Measurements from ENCODE around the gene BCAR1. TPM values are rescaled to one million over a fixed set of nuclear protein-coding genes. Genes with fewer than 3 reads are reported as not detected.
A peak's percentile ranks its signal among the peaks of the same experiment; 100 is the strongest.

The BCAR1 gene
- total and polyA plus RNA-seq, 8 donors, result 39.6 to 73.6 (median 52.8) TPM

- Histone ChIP-seq H3K36me3 (peaks cover 0 to 53% of the 10 kb centered on the region in 2 donors), H3K27me3 (peaks cover 0 to 8% of the 10 kb centered on the region in 2 donors), H3K9me3 (no peaks in the 10 kb centered on the region), H3K4me3 (no peak overlapping the region), H3K27ac (no peak overlapping the region), H3K4me1 (peaks cover 14 to 30% of the 10 kb centered on the region in 2 donors)
- ATAC-seq (no peak), DNase-seq (peak in 1 of 4 donors; percentile 34)
- intact Hi-C loops (cut with DNase I), result no loop called here
- TF ChIP-seq, protein P1, sequence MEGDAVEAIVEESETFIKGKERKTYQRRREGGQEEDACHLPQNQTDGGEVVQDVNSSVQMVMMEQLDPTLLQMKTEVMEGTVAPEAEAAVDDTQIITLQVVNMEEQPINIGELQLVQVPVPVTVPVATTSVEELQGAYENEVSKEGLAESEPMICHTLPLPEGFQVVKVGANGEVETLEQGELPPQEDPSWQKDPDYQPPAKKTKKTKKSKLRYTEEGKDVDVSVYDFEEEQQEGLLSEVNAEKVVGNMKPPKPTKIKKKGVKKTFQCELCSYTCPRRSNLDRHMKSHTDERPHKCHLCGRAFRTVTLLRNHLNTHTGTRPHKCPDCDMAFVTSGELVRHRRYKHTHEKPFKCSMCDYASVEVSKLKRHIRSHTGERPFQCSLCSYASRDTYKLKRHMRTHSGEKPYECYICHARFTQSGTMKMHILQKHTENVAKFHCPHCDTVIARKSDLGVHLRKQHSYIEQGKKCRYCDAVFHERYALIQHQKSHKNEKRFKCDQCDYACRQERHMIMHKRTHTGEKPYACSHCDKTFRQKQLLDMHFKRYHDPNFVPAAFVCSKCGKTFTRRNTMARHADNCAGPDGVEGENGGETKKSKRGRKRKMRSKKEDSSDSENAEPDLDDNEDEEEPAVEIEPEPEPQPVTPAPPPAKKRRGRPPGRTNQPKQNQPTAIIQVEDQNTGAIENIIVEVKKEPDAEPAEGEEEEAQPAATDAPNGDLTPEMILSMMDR (IDR thresholded peaks at IDR 0.05), result no peak
Measured at GRCh38 chr16:75235721-75236193, 15.7 kb downstream of the BCAR1 start.

DNA sequence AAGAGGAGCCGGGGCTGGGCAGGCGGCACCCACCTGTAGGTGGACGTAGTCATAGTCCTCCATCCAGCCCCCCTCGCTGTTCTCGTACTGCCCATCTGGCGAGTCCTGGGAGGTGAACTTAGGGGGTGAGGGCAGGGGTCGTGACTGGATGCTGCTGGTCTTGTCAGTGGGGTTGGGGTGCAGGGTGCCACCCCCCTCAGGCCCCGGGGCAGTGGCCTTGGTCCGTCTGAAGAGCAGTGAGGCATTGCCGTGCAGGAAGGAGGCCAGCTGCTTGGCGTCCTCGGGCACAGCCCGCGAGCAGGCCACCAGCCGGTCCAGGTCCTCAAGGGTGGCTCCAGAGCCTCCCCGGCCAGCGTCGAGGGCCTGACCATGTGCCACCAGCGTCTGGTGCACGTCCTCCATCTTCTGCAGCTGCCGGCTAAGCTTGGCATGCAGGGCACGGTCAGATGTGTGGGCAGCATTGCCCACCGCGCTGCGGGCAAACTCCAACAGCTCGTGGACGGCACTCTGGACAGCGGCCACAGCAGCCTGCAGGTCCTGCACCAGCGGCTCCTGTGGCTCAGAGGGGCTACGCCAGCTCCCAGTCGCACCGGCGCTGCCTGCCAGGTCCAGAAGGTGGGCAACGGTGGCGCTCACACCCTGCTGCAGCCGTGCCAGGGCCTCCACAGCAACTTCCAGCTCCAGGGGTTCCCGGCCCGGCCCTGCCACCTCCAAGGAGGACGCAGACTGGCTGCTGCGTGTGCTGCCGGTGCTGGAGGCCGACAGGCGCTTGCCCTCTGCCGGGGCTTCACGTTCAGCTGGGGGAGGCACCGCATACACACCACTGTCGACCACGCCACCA is 16.3 kb downstream of the BCAR1 start:
- H3K36me3 ChIP-seq, result peaks cover 0 to 55% of the 10 kb centered on the region in 2 donors
- TF ChIP-seq, protein P1 (IDR thresholded peaks at IDR 0.05), result no peak
- H3K4me3 ChIP-seq, result no peak overlapping the region
- DNase-seq, result peak in 1 of 4 donors; percentile 83
- peaks cover 14 to 30% of the 10 kb centered on the region in 2 donors for H3K4me1 ChIP-seq
- no peak for ATAC-seq
- peak overlapping the region in 1 of 2 donors; percentile 7 for H3K27ac ChIP-seq
- intact Hi-C loops (cut with DNase I), result loop anchor here in 1 of 2 donors (5.0 kb wide), 1 partner anchor 152 kb away; no protein-coding TSS in a partner anchor
- peaks cover 0 to 8% of the 10 kb centered on the region in 2 donors for H3K27me3 ChIP-seq
- no peaks in the 10 kb centered on the region for H3K9me3 ChIP-seq

DNA sequence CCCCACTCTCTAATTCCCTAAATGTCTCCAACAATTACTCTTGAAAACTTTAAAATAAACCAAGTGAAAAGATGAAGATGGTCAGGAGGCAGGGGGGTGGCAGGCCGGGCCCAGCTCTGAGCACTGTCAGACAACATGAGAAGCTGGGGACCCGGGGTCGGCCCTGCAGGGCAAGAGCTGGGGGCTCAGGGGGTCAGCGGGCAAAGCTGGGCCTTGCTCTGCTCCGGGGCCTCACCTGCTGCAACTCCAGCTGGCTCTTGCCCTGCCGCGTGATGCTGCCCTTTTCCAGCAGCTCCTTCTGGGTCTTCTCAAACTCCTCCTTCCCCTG is 17.8 kb downstream of the BCAR1 start:
- ATAC-seq (no peak), DNase-seq (no peak)
- peaks cover 0 to 70% of the 10 kb centered on the region in 2 donors for H3K36me3 ChIP-seq
- peaks cover 6 to 17% of the 10 kb centered on the region in 2 donors for H3K4me1 ChIP-seq
- no peaks in the 10 kb centered on the region for H3K9me3 ChIP-seq
- intact Hi-C loops (cut with DNase I), result loop anchor here in 1 of 2 donors (5.0 kb wide), 1 partner anchor 154 kb away; no protein-coding TSS in a partner anchor
- H3K27me3 ChIP-seq, result peaks cover 0 to 8% of the 10 kb centered on the region in 2 donors
- H3K27ac ChIP-seq, result no peak overlapping the region
- no peak overlapping the region for H3K4me3 ChIP-seq
- TF ChIP-seq, protein P1 (IDR thresholded peaks at IDR 0.05), result no peak

DNA sequence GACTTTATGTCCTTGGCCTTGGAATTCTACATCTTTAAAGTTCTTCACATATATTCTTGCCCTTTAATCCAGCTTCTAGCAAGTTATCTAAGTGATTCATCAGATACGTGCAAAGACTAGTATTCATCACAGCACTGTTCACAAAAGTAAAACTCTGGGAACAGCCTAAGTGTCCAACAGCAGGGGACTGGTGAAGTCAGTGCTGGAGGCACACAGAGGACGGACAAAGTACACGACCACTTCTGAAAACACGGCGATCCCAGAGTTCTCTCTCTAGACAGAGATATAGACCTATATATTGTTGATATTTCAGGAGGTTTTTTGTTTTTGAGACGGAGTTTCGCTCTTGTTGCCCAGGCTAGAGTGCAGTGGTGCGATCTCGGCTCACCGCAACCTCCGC is 19.9 kb downstream of the BCAR1 start:
- intact Hi-C loops (cut with DNase I), result loop anchor here in 1 of 2 donors (5.0 kb wide), 1 partner anchor 156 kb away; no protein-coding TSS in a partner anchor
- H3K4me3 ChIP-seq, result no peak overlapping the region
- H3K27me3 ChIP-seq, result peaks cover 0 to 8% of the 10 kb centered on the region in 2 donors
- H3K9me3 ChIP-seq, result no peaks in the 10 kb centered on the region
- no peak overlapping the region for H3K27ac ChIP-seq
- peaks cover 0 to 77% of the 10 kb centered on the region in 2 donors for H3K36me3 ChIP-seq
- ATAC-seq, result no peak
- peaks cover 0 to 7% of the 10 kb centered on the region in 2 donors for H3K4me1 ChIP-seq
- TF ChIP-seq, protein P1 (IDR thresholded peaks at IDR 0.05), result no peak
- no peak for DNase-seq

DNA sequence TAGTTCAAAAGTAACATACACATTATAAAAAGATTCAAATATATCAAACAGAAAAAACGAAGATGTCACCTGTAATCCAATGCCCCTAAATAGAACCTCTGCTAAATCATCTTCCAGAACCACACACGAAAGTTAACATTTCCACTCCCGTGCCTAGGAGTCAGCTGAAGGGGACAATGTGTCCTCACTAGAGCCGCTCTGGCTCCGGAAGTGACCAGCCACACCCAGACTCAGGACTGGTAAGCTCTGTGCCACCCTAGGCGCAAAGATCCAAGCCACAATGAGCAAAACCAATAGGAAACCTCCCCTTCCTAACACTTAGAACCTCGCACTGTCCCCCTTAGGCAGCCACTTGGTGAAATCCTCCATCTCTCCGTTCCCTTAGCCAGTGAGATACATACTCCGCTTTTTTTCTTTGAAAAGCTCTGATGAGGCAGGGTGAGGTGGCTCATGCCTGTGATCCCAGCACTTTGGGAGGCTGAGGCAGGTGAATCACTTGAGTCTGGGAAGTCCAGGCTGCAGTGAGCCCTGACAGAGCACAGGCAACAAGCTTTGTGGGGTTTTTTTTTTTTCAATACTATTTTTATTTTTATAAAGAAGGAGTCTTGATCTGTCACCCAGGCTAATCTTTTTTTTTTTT is 20.8 kb downstream of the BCAR1 start:
- H3K4me3 ChIP-seq, result no peak overlapping the region
- no peaks in the 10 kb centered on the region for H3K9me3 ChIP-seq
- intact Hi-C loops (cut with DNase I), result loop anchor here in 1 of 2 donors (5.0 kb wide), 1 partner anchor 157 kb away; no protein-coding TSS in a partner anchor
- no peak for DNase-seq
- H3K4me1 ChIP-seq, result peaks cover 0 to 7% of the 10 kb centered on the region in 2 donors
- TF ChIP-seq, protein P1 (IDR thresholded peaks at IDR 0.05), result no peak
- ATAC-seq, result no peak
- peak overlapping the region in 1 of 2 donors; percentile 13 for H3K27ac ChIP-seq
- H3K27me3 ChIP-seq, result peaks cover 0 to 17% of the 10 kb centered on the region in 2 donors
- peaks cover 0 to 70% of the 10 kb centered on the region in 2 donors for H3K36me3 ChIP-seq

Measured in left lung (tissue), 10 donors.